HG03565 (cell line): ENCODE measurements around the gene ZFPM1.

Experiments
- ATAC-seq: cut with Tn5 transposase; IDR thresholded peaks from one replicate; pipeline ENCODE4 v1.9.1; 2021; ENCODE audit warnings: mild to moderate bottlenecking, moderate library complexity; ENCODE audit not compliant: unreplicated experiment

ZFPM1 gene

GRCh38 chr16:88448461-88449266, 4.4 kb upstream of the ZFPM1 start:
- no peak for ATAC-seq

- ATAC-seq: no peak
Measured at GRCh38 chr16:88449267-88449561, 3.9 kb upstream of the ZFPM1 start.

- ATAC-seq: no peak
Measured at GRCh38 chr16:88451586-88452481, 1.2 kb upstream of the ZFPM1 start.

- peak; percentile 31 for ATAC-seq
Measured at GRCh38 chr16:88452482-88453216, 431 bp upstream of the ZFPM1 start.

- no peak for ATAC-seq
Measured at GRCh38 chr16:88453611-88454522, 787 bp downstream of the ZFPM1 start.

GRCh38 chr16:88454523-88454947, 1.5 kb downstream of the ZFPM1 start:
- ATAC-seq: no peak

GRCh38 chr16:88455610-88456355, 2.7 kb downstream of the ZFPM1 start:
- no peak for ATAC-seq

- no peak for ATAC-seq
Measured at GRCh38 chr16:88456356-88457292, 3.5 kb downstream of the ZFPM1 start.

GRCh38 chr16:88458039-88458772, 5.1 kb downstream of the ZFPM1 start:
- ATAC-seq: no peak

- no peak for ATAC-seq
Measured at GRCh38 chr16:88458773-88459235, 5.7 kb downstream of the ZFPM1 start.

- ATAC-seq: no peak
Measured at GRCh38 chr16:88459366-88460073, 6.4 kb downstream of the ZFPM1 start.

GRCh38 chr16:88460496-88461330, 7.6 kb downstream of the ZFPM1 start:
- no peak for ATAC-seq

GRCh38 chr16:88461331-88462269, 8.5 kb downstream of the ZFPM1 start:
- ATAC-seq: no peak

- no peak for ATAC-seq
Measured at GRCh38 chr16:88462396-88462795, 9.3 kb downstream of the ZFPM1 start.

- ATAC-seq: no peak
Measured at GRCh38 chr16:88463411-88463810, 10.3 kb downstream of the ZFPM1 start.
